Chondrocyte (in vitro differentiated cells): ENCODE measurements around the gene BST1. TPM values are rescaled to one million over a fixed set of nuclear protein-coding genes. Genes with fewer than 3 reads are reported as not detected.

Experiments
- DNase-seq: peaks from one replicate; pipeline ENCODE4 v3.0.0; 2021; ENCODE audit warnings: mixed read lengths, low spot score
- H3K27ac Mint-ChIP-seq: one replicate; pipeline ENCODE4 v1.8.0; 2021; ENCODE audit warnings: mild to moderate bottlenecking, moderate library complexity, mixed read lengths; ENCODE audit not compliant: unreplicated experiment
- H3K27me3 Mint-ChIP-seq: 2 replicates; pipeline ENCODE4 v1.8.0; 2021; ENCODE audit warnings: low read depth, mixed read lengths
- H3K36me3 Mint-ChIP-seq: 2 replicates; pipeline ENCODE4 v1.8.0; 2021; ENCODE audit warnings: low read depth, mixed read lengths
- H3K4me1 Mint-ChIP-seq: 2 replicates; pipeline ENCODE4 v1.8.0; 2021; ENCODE audit warnings: low read depth, mild to moderate bottlenecking, mixed read lengths
- H3K4me3 Mint-ChIP-seq: one replicate; pipeline ENCODE4 v1.8.0; 2021; ENCODE audit warnings: mild to moderate bottlenecking, moderate library complexity, mixed read lengths; ENCODE audit not compliant: unreplicated experiment
- H3K9me3 Mint-ChIP-seq: 2 replicates; pipeline ENCODE4 v1.8.0; 2021; ENCODE audit warnings: low read depth, mixed read lengths
- total RNA-seq: library from RNA; stranded (reverse); gene quantifications from 3 replicates; pipeline ENCODE4 v1.2.1, GENCODE V29; 2021
- TF ChIP-seq, protein P1 (sequence below): fragments of 200-600 bp; sonication (generic); IDR thresholded peaks from 2 replicates; pipeline ENCODE4 v1.5.0; 2021; ENCODE audit warnings: antibody characterized with exemption, mild to moderate bottlenecking, moderate library complexity

BST1 gene
- total RNA-seq, 1 donor from 2014 or later, result 0.45 TPM

DNA sequence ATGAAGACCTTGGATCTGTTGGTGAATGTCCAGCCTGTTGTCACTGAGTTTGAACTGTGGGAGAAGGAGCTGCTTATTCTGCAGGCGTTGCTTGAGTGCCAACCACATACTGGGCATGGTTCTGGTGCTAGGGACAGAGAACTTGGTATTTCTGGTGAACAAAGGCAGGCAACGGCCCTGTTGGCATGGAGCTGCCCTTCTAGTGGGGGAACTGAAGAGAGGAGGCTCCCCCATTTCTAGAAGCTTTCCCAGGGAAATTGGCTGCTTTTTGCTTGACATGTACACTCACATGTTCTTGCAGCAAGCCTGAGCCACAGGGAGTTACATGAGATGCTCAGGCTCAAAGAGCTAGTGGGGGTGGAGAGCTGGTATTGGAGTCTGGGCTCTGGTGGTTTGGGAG lies 66.3 kb downstream of the BST1 start:
- DNase-seq, result no peak
- peaks cover 1% of the 10 kb centered on the region for H3K36me3 Mint-ChIP-seq
- no peak overlapping the region for H3K4me3 Mint-ChIP-seq
- TF ChIP-seq, protein P1, sequence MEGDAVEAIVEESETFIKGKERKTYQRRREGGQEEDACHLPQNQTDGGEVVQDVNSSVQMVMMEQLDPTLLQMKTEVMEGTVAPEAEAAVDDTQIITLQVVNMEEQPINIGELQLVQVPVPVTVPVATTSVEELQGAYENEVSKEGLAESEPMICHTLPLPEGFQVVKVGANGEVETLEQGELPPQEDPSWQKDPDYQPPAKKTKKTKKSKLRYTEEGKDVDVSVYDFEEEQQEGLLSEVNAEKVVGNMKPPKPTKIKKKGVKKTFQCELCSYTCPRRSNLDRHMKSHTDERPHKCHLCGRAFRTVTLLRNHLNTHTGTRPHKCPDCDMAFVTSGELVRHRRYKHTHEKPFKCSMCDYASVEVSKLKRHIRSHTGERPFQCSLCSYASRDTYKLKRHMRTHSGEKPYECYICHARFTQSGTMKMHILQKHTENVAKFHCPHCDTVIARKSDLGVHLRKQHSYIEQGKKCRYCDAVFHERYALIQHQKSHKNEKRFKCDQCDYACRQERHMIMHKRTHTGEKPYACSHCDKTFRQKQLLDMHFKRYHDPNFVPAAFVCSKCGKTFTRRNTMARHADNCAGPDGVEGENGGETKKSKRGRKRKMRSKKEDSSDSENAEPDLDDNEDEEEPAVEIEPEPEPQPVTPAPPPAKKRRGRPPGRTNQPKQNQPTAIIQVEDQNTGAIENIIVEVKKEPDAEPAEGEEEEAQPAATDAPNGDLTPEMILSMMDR, result no peak
- H3K9me3 Mint-ChIP-seq, result no peaks in the 10 kb centered on the region
- no peak overlapping the region for H3K27ac Mint-ChIP-seq
- no peaks in the 10 kb centered on the region for H3K4me1 Mint-ChIP-seq
- H3K27me3 Mint-ChIP-seq, result peaks cover 21% of the 10 kb centered on the region

DNA sequence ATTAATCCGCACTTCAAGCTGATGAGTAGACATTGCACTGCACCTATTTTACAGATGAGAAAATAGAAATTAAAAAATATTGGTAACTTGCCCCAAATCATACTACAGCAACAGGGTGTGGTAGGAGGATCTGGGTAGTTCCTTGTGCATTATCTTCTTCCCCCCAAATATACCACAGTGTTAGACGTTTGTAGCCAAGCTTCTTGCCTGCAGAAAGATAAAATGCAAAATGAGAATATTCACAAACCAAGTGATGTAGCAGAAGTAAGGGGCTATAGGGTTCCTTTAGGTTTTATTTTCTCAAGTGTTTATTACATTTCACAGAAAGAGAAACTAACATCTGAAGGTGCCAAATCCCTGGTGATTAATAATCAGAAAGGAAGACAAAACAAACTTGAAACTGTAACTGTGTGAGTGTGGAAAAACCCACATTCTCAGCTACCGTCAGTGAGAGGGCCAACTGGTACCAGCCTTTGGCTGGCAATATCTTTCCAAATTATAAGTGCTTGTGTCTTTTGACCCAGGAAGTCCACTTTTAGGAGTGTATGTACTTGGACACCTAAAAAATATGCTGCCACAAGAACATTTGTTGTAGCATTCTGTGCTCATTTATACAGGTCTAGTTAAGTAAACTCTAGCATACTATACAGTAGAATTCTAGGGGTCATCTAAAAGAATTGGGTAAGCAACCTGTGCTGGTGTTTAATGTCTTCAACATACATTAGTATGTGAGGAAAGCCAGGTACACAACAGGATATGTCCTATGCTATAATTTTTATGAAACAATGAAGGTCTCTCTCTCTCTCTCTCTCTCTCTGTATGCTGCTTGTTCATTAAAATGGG lies 68.6 kb downstream of the BST1 start:
- DNase-seq, result no peak
- Mint-ChIP-seq H3K27me3 (peaks cover 40% of the 10 kb centered on the region), H3K9me3 (no peaks in the 10 kb centered on the region), H3K4me1 (no peaks in the 10 kb centered on the region), H3K4me3 (no peak overlapping the region), H3K27ac (no peak overlapping the region), H3K36me3 (peaks cover 1% of the 10 kb centered on the region)
- TF ChIP-seq, protein P1, result no peak

DNA sequence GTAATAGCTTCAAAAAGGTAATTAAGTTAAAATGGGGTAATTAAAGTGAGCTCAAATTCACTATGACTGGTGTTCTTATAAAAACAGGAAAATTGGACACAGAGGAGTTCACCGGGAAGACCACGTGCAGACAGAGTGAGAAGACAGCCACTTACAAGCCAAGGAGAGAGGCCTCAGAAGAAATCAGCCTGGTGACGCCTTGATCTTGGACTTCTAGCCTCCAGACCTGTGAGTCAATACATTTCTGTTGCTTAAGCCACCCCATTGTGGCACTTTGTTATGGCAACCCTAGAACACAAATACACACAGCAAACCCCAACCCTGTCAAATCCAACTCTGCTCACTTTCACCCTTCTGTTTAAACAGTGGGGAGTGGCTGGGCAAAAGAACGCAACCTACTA lies 71.2 kb downstream of the BST1 start:
- H3K9me3 Mint-ChIP-seq, result no peaks in the 10 kb centered on the region
- no peak overlapping the region for H3K27ac Mint-ChIP-seq
- DNase-seq, result no peak
- H3K4me1 Mint-ChIP-seq, result peaks cover 5% of the 10 kb centered on the region
- TF ChIP-seq, protein P1, result no peak
- H3K27me3 Mint-ChIP-seq, result peaks cover 51% of the 10 kb centered on the region
- no peak overlapping the region for H3K4me3 Mint-ChIP-seq
- H3K36me3 Mint-ChIP-seq, result peaks cover 1% of the 10 kb centered on the region

DNA sequence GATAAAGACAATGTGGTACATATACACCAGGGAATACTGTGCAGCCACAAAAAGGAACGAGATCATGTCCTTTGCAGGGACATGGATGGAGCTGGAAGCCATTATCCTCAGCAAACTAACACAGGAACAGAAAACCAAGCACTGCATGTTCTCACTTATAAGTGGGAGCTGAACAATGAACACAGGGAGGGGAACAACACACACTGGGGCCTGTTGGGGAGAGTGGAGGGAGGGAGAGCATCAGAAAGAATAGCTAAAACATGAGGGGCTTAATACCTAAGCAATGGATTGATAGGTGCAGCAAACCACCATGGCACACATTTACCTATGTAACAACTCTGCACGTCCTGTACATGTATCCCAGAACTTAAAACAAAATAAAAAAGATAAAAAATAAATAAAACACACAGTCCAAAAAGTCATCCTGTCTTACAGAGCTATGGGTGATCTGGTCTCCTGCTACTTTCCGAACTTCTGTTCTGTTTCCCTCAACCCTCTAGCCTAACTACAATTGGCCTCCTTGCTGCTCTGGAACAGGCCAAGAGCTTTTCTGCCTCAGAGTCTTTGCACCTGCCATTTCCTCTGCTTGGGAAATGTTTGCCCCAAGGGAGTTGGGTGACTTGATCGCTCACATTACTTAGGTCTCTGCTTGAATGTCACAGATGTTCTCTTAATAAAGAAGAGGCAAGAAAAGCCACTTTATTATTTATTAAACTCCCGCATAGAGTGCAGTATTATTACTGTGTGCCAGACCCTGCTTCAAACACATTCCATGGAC lies 74.2 kb downstream of the BST1 start:
- no peak for DNase-seq
- Mint-ChIP-seq H3K27me3 (peaks cover 52% of the 10 kb centered on the region), H3K4me1 (peaks cover 13% of the 10 kb centered on the region), H3K4me3 (no peak overlapping the region), H3K36me3 (peaks cover 1% of the 10 kb centered on the region), H3K9me3 (no peaks in the 10 kb centered on the region), H3K27ac (no peak overlapping the region)
- TF ChIP-seq, protein P1, result no peak

DNA sequence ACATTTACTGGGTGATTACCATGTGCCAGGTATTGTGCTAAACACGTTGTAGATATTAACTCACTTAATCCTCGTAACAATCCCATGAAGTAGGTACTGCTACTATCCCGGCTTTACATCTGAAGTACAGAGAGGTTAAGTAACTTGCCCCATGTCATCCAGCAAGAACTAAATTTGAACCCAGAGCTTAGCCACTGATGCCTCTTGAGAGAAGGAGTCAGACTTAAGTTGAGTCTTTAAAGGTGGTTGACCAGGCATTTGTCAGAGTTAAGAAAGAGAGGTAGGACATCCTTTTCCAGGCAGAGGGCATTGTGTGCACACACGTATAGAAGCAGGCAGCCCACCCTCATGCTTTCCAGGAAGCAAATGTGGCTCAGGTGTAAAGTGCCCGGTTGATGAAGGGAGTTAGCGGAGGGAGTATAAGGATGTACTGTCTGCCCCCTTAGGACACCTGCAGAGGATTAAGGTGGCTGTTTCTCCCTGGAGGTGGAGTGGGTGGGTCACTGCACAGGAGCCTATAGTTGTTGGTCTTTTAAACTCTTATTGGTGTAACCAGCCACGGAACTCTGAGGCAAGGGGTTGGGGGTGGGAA lies 74.9 kb downstream of the BST1 start:
- Mint-ChIP-seq H3K27me3 (peaks cover 45% of the 10 kb centered on the region), H3K27ac (no peak overlapping the region), H3K9me3 (no peaks in the 10 kb centered on the region), H3K4me3 (peak overlapping the region; percentile 72), H3K36me3 (no peaks in the 10 kb centered on the region), H3K4me1 (peaks cover 13% of the 10 kb centered on the region)
- no peak for DNase-seq
- TF ChIP-seq, protein P1, result no peak
